ENCODE measurements around the gene MRPL24.

MRPL24 gene

DNA sequence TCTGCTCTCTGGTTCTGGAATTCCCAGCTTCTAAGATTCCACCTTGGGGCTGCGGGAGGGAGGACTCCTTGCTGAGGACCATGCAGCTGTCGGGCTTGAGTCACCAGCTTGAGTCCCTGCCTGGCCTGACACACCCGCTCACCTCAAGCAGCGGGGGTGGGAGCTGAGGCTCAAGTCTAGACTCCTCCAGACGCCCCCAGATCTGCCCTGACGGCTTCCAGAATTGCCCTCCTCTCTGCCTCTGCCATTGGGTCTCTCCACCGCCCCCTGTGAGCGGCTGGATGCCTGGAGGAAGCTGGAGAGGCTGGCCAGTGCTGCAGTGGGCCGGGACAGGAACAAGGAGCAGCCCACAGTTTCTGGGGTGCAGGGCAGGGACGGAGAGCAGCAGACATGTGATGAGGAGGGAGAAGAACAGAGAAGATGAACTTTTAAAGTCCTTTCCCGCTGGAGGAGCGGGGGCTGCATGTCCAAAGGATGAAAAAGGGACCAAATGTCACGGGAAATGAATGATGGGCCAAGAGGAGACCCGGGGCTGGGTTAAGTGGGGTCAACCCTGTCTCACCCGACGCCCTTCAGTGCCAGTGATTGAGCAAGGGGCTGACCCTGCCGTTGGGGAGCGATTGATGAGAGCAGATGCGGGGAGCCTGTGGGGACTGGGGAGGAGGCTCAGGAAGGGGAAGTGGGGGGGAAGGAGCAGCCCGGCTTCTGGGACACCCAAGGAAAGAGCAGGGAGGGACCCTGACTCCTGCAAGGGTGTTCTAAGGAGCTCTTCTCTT is 49.0 kb downstream of the MRPL24 start:
- DNase-seq (ENCODE audit: low read depth): no peak

DNA sequence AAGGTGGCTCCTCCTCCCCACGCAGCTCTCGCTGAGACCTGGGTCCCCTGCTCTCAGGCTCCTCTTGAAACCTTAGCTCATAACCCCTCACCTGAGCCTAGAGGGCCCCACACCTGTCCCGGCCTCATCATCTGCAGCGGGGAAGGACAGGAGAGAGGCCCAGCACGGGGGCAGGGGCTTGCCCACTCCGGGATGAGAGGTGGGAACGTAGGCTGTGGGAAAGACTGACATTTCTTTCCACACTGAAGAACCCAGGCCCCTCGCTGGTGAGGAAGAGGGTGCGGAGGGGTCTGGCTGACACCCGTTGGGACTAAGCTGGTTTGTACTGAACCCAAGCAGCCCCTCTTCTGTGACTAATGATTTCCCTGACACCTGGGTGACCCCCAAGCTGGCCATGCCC is 49.7 kb downstream of the MRPL24 start:
- no peak for DNase-seq (ENCODE audit: low read depth)

DNA sequence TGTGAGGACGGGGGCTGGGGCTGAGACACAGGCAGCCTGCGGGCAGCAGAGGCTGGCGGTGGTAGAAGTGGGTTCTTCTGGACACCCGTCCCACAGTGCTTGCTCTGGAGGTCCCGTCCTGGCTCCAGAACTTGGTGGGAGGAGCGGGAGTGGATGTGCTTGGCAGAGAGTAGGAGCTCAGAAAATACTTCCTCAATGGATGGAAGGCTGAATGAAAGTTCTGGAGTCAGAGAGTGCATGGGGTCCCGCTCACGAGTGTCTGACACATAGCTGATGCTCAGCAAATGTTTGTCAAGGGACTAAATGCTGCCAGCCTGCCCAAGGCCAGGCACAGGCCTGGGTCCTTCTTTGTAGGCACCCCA is 50.2 kb downstream of the MRPL24 start:
- no peak for DNase-seq (ENCODE audit: low read depth)

DNA sequence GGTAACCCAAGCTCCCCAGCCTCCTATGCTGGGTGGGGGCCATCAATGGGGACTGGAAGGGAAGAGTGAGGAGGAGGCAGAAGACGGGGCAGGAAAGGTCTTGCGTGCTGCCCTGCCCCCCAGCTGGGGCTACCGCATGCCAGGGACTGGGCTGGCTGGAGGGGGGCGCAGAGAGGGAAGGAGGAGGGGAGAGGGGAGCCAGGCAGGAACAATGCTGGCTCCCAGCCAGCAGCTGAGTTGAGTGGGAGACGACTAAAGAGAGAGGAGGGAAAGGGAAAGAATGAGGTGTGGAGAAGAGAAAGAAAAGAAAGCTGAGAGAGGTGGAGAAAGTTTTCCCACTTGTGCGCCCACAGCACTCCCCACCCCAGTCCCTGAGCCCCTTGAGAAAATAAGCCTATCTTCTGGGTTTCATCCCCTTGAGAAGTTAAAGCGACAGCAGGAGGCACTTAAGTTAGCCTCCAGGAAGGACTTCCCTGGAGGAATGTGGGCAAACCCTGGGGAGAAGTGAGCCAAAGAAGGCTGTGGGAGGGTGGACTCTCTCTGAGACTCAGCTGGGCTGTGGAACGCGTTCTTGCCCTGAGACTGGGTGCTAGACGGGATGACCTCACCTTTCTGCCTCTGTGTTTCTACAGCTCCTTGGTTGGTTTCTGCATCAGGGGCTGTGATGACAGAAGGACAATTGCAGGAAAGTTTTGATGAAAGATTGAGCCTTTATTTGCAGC is 50.8 kb downstream of the MRPL24 start:
- no peak for DNase-seq (ENCODE audit: low read depth)

DNA sequence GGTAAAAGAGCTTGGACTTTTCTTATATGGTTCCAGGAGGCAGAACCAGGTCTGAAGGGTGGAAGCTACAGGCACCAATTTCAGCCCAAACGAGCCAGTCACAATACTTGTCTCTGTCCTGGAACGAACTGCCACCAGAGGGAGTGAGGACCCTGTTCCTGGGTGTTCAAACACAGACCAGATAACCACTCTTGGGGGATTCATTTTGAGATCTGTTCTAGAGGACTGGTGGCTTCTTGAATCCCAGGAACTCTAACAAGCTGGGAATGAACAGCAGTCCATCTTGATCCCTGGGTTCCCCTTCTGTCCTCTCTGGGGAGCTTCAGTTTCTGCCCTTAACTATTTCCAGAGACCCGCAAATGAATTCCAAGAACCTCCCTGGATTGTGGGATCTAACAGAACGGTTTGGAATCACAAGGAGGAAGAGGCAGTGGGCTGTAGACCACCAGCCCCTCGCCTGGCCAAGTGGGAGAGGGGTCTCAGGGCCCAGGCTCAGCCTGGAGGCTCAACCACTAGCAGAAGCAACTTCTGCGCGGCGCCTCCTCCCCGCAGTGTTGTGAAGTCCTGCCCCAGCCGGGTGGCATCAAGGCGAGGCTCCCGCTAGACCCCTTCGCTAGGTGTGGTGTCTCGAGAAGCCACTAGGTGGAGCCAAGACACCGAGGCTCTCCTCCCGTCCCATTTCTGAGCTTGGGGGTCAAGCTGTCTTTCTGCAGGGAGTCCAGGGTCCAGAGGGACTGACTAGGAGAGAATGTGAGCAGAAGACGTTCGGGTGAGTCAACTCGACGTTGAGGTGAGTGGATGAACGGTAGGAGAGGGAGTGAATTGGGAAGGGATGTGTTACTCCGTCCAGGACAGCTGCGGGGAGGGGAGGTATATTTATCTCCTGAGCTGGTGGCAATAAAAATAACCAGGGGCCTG is 51.6 kb downstream of the MRPL24 start:
- DNase-seq (ENCODE audit: low read depth): peak; percentile 51
